ENCODE measurements around the gene VTI1B.

GRCh38 chr14:67666750-67667449 is 7.5 kb downstream of the VTI1B start:
- TF ChIP-seq ASH2L (IDR thresholded peaks at IDR 0.05; ENCODE audit: borderline replicate concordance, low read depth) = no peak
- no peak for TF ChIP-seq MXI1 (IDR thresholded peaks at IDR 0.05; ENCODE audit: low read depth, low read length)
- TF ChIP-seq HCFC1 (IDR thresholded peaks at IDR 0.05; ENCODE audit: low read length) = no peak
- TF ChIP-seq POLR2A (IDR thresholded peaks at IDR 0.05; ENCODE audit: low read depth, low read length) = no peak
- TF ChIP-seq CHD2 (IDR thresholded peaks at IDR 0.05; ENCODE audit: borderline replicate concordance, low read depth, low read length) = no peak
- no peak for TF ChIP-seq SP1 (IDR thresholded peaks at IDR 0.05; ENCODE audit: low read depth, low read length)
- TF ChIP-seq NFXL1 (IDR thresholded peaks at IDR 0.05; ENCODE audit: borderline replicate concordance) = no peak

All from GM12878 (cell line).